ENCODE results near the gene MICALL2. TPM values are rescaled to one million over a fixed set of nuclear protein-coding genes. Genes with fewer than 3 reads are reported as not detected.

Gene MICALL2
- total RNA-seq, 2 donors from 2014 or later = 2.0 to 2.1 TPM

- DNase-seq (ENCODE audit: low spot score) (no peak), ATAC-seq (no peak)
- no peak overlapping the region for H3K4me3 Mint-ChIP-seq
- H3K4me1 Mint-ChIP-seq (ENCODE audit: low read depth in 2 of 2) = peaks cover 0 to 6% of the 10 kb centered on the region in 2 donors
- no peaks in the 10 kb centered on the region for H3K27me3 Mint-ChIP-seq
- H3K27ac Mint-ChIP-seq = no peak overlapping the region
- no peaks in the 10 kb centered on the region for H3K36me3 Mint-ChIP-seq
- H3K9me3 Mint-ChIP-seq = no peaks in the 10 kb centered on the region
Measured at GRCh38 chr7:1485156-1485555, 25.9 kb upstream of the MICALL2 start.

GRCh38 chr7:1484569-1484968 is 25.3 kb upstream of the MICALL2 start:
- H3K27ac Mint-ChIP-seq = no peak overlapping the region
- H3K9me3 Mint-ChIP-seq = no peaks in the 10 kb centered on the region
- H3K4me1 Mint-ChIP-seq (ENCODE audit: low read depth in 2 of 2) = peaks cover 0 to 6% of the 10 kb centered on the region in 2 donors
- DNase-seq (ENCODE audit: low spot score) (no peak), ATAC-seq (no peak)
- H3K36me3 Mint-ChIP-seq = no peaks in the 10 kb centered on the region
- H3K4me3 Mint-ChIP-seq = no peak overlapping the region
- H3K27me3 Mint-ChIP-seq = no peaks in the 10 kb centered on the region

- Mint-ChIP-seq H3K9me3 (no peaks in the 10 kb centered on the region), H3K36me3 (no peaks in the 10 kb centered on the region), H3K27me3 (no peaks in the 10 kb centered on the region), H3K4me1 (ENCODE audit: low read depth in 2 of 2) (peaks cover 0 to 6% of the 10 kb centered on the region in 2 donors), H3K27ac (no peak overlapping the region), H3K4me3 (no peak overlapping the region)
- DNase-seq (ENCODE audit: low spot score) = no peak
- ATAC-seq = no peak
Measured at GRCh38 chr7:1483536-1484505, 24.6 kb upstream of the MICALL2 start.

- Mint-ChIP-seq H3K36me3 (no peaks in the 10 kb centered on the region), H3K9me3 (no peaks in the 10 kb centered on the region), H3K4me1 (ENCODE audit: low read depth in 2 of 2) (no peaks in the 10 kb centered on the region), H3K4me3 (no peak overlapping the region), H3K27me3 (no peaks in the 10 kb centered on the region), H3K27ac (no peak overlapping the region)
- ATAC-seq = no peak
- DNase-seq (ENCODE audit: low spot score) = no peak
Measured at GRCh38 chr7:1483079-1483478, 23.8 kb upstream of the MICALL2 start.

GRCh38 chr7:1481300-1481699 is 22.0 kb upstream of the MICALL2 start:
- DNase-seq (ENCODE audit: low spot score) (no peak), ATAC-seq (no peak)
- Mint-ChIP-seq H3K27me3 (no peaks in the 10 kb centered on the region), H3K36me3 (no peaks in the 10 kb centered on the region), H3K27ac (no peak overlapping the region), H3K9me3 (no peaks in the 10 kb centered on the region), H3K4me1 (ENCODE audit: low read depth in 2 of 2) (no peaks in the 10 kb centered on the region), H3K4me3 (no peak overlapping the region)

GRCh38 chr7:1480670-1481069 is 21.4 kb upstream of the MICALL2 start:
- no peaks in the 10 kb centered on the region for H3K27me3 Mint-ChIP-seq
- no peak for DNase-seq (ENCODE audit: low spot score)
- no peak for ATAC-seq
- no peaks in the 10 kb centered on the region for H3K4me1 Mint-ChIP-seq (ENCODE audit: low read depth in 2 of 2)
- no peak overlapping the region for H3K4me3 Mint-ChIP-seq
- no peak overlapping the region for H3K27ac Mint-ChIP-seq
- H3K36me3 Mint-ChIP-seq = no peaks in the 10 kb centered on the region
- no peaks in the 10 kb centered on the region for H3K9me3 Mint-ChIP-seq

GRCh38 chr7:1479287-1479686 is 20.0 kb upstream of the MICALL2 start:
- H3K4me1 Mint-ChIP-seq (ENCODE audit: low read depth in 2 of 2) = no peaks in the 10 kb centered on the region
- DNase-seq (ENCODE audit: low spot score) = no peak

GRCh38 chr7:1478480-1478879 is 19.2 kb upstream of the MICALL2 start:
- Mint-ChIP-seq H3K36me3 (no peaks in the 10 kb centered on the region), H3K4me3 (no peak overlapping the region)
- no peak for DNase-seq (ENCODE audit: low spot score)

More at GRCh38 chr7:1479287-1479686, 20.0 kb upstream of the MICALL2 start:
- no peak overlapping the region for H3K4me3 Mint-ChIP-seq
- no peaks in the 10 kb centered on the region for H3K27me3 Mint-ChIP-seq
- H3K27ac Mint-ChIP-seq = no peak overlapping the region
- no peak for ATAC-seq
- H3K36me3 Mint-ChIP-seq = no peaks in the 10 kb centered on the region
- H3K9me3 Mint-ChIP-seq = no peaks in the 10 kb centered on the region

GRCh38 chr7:1476859-1477258 is 17.6 kb upstream of the MICALL2 start:
- Mint-ChIP-seq H3K9me3 (no peaks in the 10 kb centered on the region), H3K27me3 (no peaks in the 10 kb centered on the region), H3K4me1 (ENCODE audit: low read depth in 2 of 2) (no peaks in the 10 kb centered on the region), H3K27ac (no peak overlapping the region), H3K4me3 (no peak overlapping the region), H3K36me3 (no peaks in the 10 kb centered on the region)
- DNase-seq (ENCODE audit: low spot score) = no peak
- no peak for ATAC-seq

More at GRCh38 chr7:1478480-1478879, 19.2 kb upstream of the MICALL2 start:
- Mint-ChIP-seq H3K4me1 (ENCODE audit: low read depth in 2 of 2) (no peaks in the 10 kb centered on the region), H3K27me3 (no peaks in the 10 kb centered on the region), H3K9me3 (no peaks in the 10 kb centered on the region), H3K27ac (no peak overlapping the region)
- ATAC-seq = no peak

- Mint-ChIP-seq H3K27ac (no peak overlapping the region), H3K36me3 (no peaks in the 10 kb centered on the region), H3K4me3 (no peak overlapping the region), H3K4me1 (ENCODE audit: low read depth in 2 of 2) (no peaks in the 10 kb centered on the region), H3K9me3 (no peaks in the 10 kb centered on the region), H3K27me3 (no peaks in the 10 kb centered on the region)
- DNase-seq (ENCODE audit: low spot score) (no peak), ATAC-seq (no peak)
Measured at GRCh38 chr7:1475991-1476390, 16.7 kb upstream of the MICALL2 start.

- Mint-ChIP-seq H3K36me3 (no peaks in the 10 kb centered on the region), H3K27me3 (no peaks in the 10 kb centered on the region), H3K4me1 (ENCODE audit: low read depth in 2 of 2) (no peaks in the 10 kb centered on the region), H3K4me3 (no peak overlapping the region), H3K9me3 (no peaks in the 10 kb centered on the region), H3K27ac (no peak overlapping the region)
- DNase-seq (ENCODE audit: low spot score) = no peak
- ATAC-seq = no peak
Measured at GRCh38 chr7:1475393-1475792, 16.1 kb upstream of the MICALL2 start.

GRCh38 chr7:1474736-1475135 is 15.5 kb upstream of the MICALL2 start:
- DNase-seq (ENCODE audit: low spot score) (no peak), ATAC-seq (no peak)
- no peaks in the 10 kb centered on the region for H3K27me3 Mint-ChIP-seq
- H3K27ac Mint-ChIP-seq = no peak overlapping the region
- no peaks in the 10 kb centered on the region for H3K4me1 Mint-ChIP-seq (ENCODE audit: low read depth in 2 of 2)
- H3K36me3 Mint-ChIP-seq = no peaks in the 10 kb centered on the region
- no peaks in the 10 kb centered on the region for H3K9me3 Mint-ChIP-seq
- no peak overlapping the region for H3K4me3 Mint-ChIP-seq

GRCh38 chr7:1473864-1474512 is 14.7 kb upstream of the MICALL2 start:
- Mint-ChIP-seq H3K27me3 (no peaks in the 10 kb centered on the region), H3K4me1 (ENCODE audit: low read depth in 2 of 2) (no peaks in the 10 kb centered on the region), H3K4me3 (no peak overlapping the region), H3K36me3 (no peaks in the 10 kb centered on the region), H3K27ac (no peak overlapping the region), H3K9me3 (no peaks in the 10 kb centered on the region)
- DNase-seq (ENCODE audit: low spot score) (peak; percentile 78), ATAC-seq (peak in 1 of 2 donors; percentile 59)

- Mint-ChIP-seq H3K36me3 (no peaks in the 10 kb centered on the region), H3K9me3 (no peaks in the 10 kb centered on the region), H3K4me3 (no peak overlapping the region), H3K27me3 (no peaks in the 10 kb centered on the region), H3K27ac (no peak overlapping the region), H3K4me1 (ENCODE audit: low read depth in 2 of 2) (no peaks in the 10 kb centered on the region)
- no peak for ATAC-seq
- DNase-seq (ENCODE audit: low spot score) = no peak
Measured at GRCh38 chr7:1470901-1471300, 11.6 kb upstream of the MICALL2 start.
